Stimulated activated CD8-positive, alpha-beta memory T cell treated with anti-CD3 and anti-CD28 coated beads, Interleukin-7, amount 100 ng/mL, for 24 hours (primary cell): ENCODE data around the gene ACAN.
"Not testable (repeated sequence)": the region's sequence is repeated elsewhere in the genome, so short reads cannot be mapped to it uniquely, and the experiment has no call there.

Experiments
- DNase-seq: peaks from one replicate; pipeline ENCODE4 v3.0.0-alpha.2; 2020; ENCODE audit warnings: low read depth

Gene ACAN

GRCh38 chr15:88902846-88903245 is 99.6 kb downstream of the ACAN start:
- no peak for DNase-seq

GRCh38 chr15:88904257-88904623 is 101.0 kb downstream of the ACAN start:
- no peak for DNase-seq

GRCh38 chr15:88904624-88905327 is 101.5 kb downstream of the ACAN start:
- peak; percentile 80 for DNase-seq

GRCh38 chr15:88905576-88905975 is 102.3 kb downstream of the ACAN start:
- DNase-seq: no peak

- no peak for DNase-seq
These were observed 102.9 kb downstream of the ACAN start for GRCh38 chr15:88906130-88906529.

- DNase-seq: no peak
These were observed 103.3 kb downstream of the ACAN start for GRCh38 chr15:88906551-88906950.

- no peak for DNase-seq
These were observed 103.9 kb downstream of the ACAN start for GRCh38 chr15:88907111-88907510.

GRCh38 chr15:88908123-88908522 is 104.9 kb downstream of the ACAN start:
- no peak for DNase-seq

GRCh38 chr15:88908697-88909621 is 105.7 kb downstream of the ACAN start:
- DNase-seq: no peak

- no peak for DNase-seq
These were observed 107.0 kb downstream of the ACAN start for GRCh38 chr15:88909956-88910831.

GRCh38 chr15:88911766-88912118 is 108.5 kb downstream of the ACAN start:
- no peak for DNase-seq

- no peak for DNase-seq
These were observed 109.3 kb downstream of the ACAN start for GRCh38 chr15:88912500-88912921.

GRCh38 chr15:88913017-88913849 is 110.0 kb downstream of the ACAN start, which contains the start of gene MFGE8:
Gene MFGE8 (minus strand): TSS chr15:88913379. CDS start chr15:88913319, 60 bp downstream.
- DNase-seq: peak; percentile 37

GRCh38 chr15:88913850-88914169 is 110.6 kb downstream of the ACAN start:
- no peak for DNase-seq

- DNase-seq: no peak
These were observed 112.1 kb downstream of the ACAN start for GRCh38 chr15:88915354-88915753.

- DNase-seq: no peak
These were observed 114.5 kb downstream of the ACAN start for GRCh38 chr15:88917760-88918159.

GRCh38 chr15:88918738-88919137 is 115.5 kb downstream of the ACAN start:
- DNase-seq: no peak

- no peak for DNase-seq
These were observed 117.1 kb downstream of the ACAN start for GRCh38 chr15:88920186-88920891.

GRCh38 chr15:88920892-88921435 is 117.7 kb downstream of the ACAN start:
- not testable (repeated sequence) for DNase-seq
